Brain microvascular endothelial cell (primary cell): ENCODE measurements around the gene MUC22.

ENCODE experiments used
- DNase-seq: peaks from one replicate; pipeline ENCODE4 v3.0.0-alpha.2; 2020
- H3K27ac ChIP-seq: fragments of 250-450 bp; sonication (Bioruptor Pico); 2 replicates; pipeline ENCODE4 v1.5.1; 2020; ENCODE audit warnings: mild to moderate bottlenecking, moderate library complexity
- H3K27me3 ChIP-seq: fragments of 250-450 bp; sonication (Bioruptor Pico); replicated peaks from 2 replicates; pipeline ENCODE4 v1.5.1; 2020; ENCODE audit warnings: mild to moderate bottlenecking
- H3K36me3 ChIP-seq: fragments of 250-450 bp; sonication (Bioruptor Pico); replicated peaks from 2 replicates; pipeline ENCODE4 v1.5.1; 2020; ENCODE audit warnings: mild to moderate bottlenecking
- H3K4me3 ChIP-seq: 2 replicates; pipeline ENCODE4 v1.5.1; 2011; ENCODE audit warnings: low read depth, mild to moderate bottlenecking, control low read depth, low read length, moderate library complexity
- CTCF ChIP-seq: IDR thresholded peaks from 2 replicates; pipeline ENCODE4 v1.5.1; 2011; ENCODE audit warnings: low read depth, mild to moderate bottlenecking, moderate library complexity, low read length, control low read depth, inconsistent platforms; ENCODE audit errors: missing control alignments
- in situ Hi-C: cut with HindIII; loops from 2 replicates; pipeline ENCODE4 v1.10.0; 2017; ENCODE audit warnings: low sequenced_read_pairs, low pct_ligation_motif_present

The MUC22 gene

DNA sequence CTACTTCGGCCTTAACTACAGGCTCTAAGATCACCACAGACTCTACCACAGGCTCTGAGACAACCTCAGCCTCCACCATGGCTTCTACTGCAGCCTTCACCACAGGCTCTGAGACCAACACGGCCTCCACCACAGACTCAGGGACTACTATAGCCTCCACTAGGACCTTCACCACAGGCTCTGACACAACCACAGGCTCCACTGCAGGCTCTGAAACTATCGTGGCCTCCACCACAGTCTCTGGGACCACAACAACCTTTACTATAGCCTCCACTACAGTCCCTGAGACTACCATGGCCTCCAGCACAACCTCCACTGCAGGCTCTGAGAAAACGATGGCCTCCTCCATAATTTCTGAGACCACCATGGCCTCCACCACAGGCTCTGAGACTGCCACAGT is 15.3 kb downstream of the MUC22 start:
- Histone ChIP-seq H3K27ac (no peak overlapping the region), H3K36me3 (no peaks in the 10 kb centered on the region), H3K27me3 (no peaks in the 10 kb centered on the region), H3K4me3 (no peak overlapping the region)
- no peak for TF ChIP-seq CTCF
- in situ Hi-C loops: no loop called here
- DNase-seq: no peak

- Histone ChIP-seq H3K36me3 (no peaks in the 10 kb centered on the region), H3K4me3 (no peak overlapping the region), H3K27ac (no peak overlapping the region), H3K27me3 (no peaks in the 10 kb centered on the region)
- no peak for TF ChIP-seq CTCF
- in situ Hi-C loops: no loop called here
- DNase-seq: no peak
Measured at GRCh38 chr6:31031095-31031494, 20.8 kb downstream of the MUC22 start.

GRCh38 chr6:31033075-31033474 is 22.8 kb downstream of the MUC22 start:
- no peaks in the 10 kb centered on the region for H3K36me3 ChIP-seq
- no peak overlapping the region for H3K27ac ChIP-seq
- peaks cover 4% of the 10 kb centered on the region for H3K27me3 ChIP-seq
- no peak overlapping the region for H3K4me3 ChIP-seq
- no peak for DNase-seq
- no peak for TF ChIP-seq CTCF
- in situ Hi-C loops: no loop called here

GRCh38 chr6:31035862-31036497 is 25.7 kb downstream of the MUC22 start:
- Histone ChIP-seq H3K27me3 (peaks cover 4% of the 10 kb centered on the region), H3K4me3 (no peak overlapping the region), H3K27ac (no peak overlapping the region), H3K36me3 (no peaks in the 10 kb centered on the region)
- in situ Hi-C loops: no loop called here
- DNase-seq: no peak
- no peak for TF ChIP-seq CTCF

GRCh38 chr6:31037169-31037568 is 26.9 kb downstream of the MUC22 start:
- no peak overlapping the region for H3K4me3 ChIP-seq
- DNase-seq: no peak
- no peak overlapping the region for H3K27ac ChIP-seq
- H3K36me3 ChIP-seq: no peaks in the 10 kb centered on the region
- no peak for TF ChIP-seq CTCF
- in situ Hi-C loops: no loop called here
- peaks cover 4% of the 10 kb centered on the region for H3K27me3 ChIP-seq

DNA sequence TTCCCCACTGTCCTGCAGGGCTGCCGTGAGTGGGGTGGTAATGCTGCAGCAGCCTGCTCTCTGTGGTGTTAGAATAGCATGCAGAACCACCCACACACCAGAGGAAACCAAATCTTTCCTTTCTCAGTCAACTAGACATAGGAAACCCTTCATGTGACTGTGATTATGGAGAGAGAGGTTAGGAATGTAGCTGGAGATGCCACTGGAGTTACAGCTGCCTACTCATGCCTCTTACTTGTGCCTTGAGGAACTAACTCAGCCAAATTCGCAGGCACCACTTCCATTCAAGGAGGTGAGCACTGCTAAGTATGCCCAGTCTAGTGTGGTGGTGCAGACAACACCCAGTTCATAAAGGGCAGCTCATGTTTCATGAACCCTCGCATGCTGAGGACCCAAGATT is 27.4 kb downstream of the MUC22 start:
- Histone ChIP-seq H3K27ac (no peak overlapping the region), H3K4me3 (no peak overlapping the region), H3K27me3 (peaks cover 4% of the 10 kb centered on the region), H3K36me3 (no peaks in the 10 kb centered on the region)
- TF ChIP-seq CTCF: no peak
- in situ Hi-C loops: no loop called here
- DNase-seq: peak; percentile 15
